A549 (cell line): ENCODE data around the gene RERE. TPM values are rescaled to one million over a fixed set of nuclear protein-coding genes. Genes with fewer than 3 reads are reported as not detected.

Experiments
- ATAC-seq, 2 experiments: fragments of 200-7000 bp in 1 of 2; fragments of >200 bp in 1 of 2; cut with Nextera tagmentation in 1 of 2; cut with Tn5 transposase in 1 of 2; 3 replicates each; pipeline versions ENCODE4 v1.8.0 to v1.9.1; 2018 to 2020; ENCODE audit warnings: mild to moderate bottlenecking in 1 of 2, moderate library complexity in 1 of 2
- CTCF ChIA-PET: fragments of 300-600 bp; sonication (Branson Sonifier 250); formaldehyde crosslinking; extraction: SDS; loops from one replicate; lab custom pipeline; 2021; ENCODE audit warnings: antibody characterized with exemption, inconsistent platforms; lab: Yijun Ruan, JAX
- POLR2A ChIA-PET: fragments of 350-600 bp; formaldehyde crosslinking; extraction: SDS; loops from one replicate; lab custom pipeline; 2021; ENCODE audit warnings: antibody characterized with exemption, inconsistent platforms; lab: Yijun Ruan, JAX
- DNase-seq, 2 experiments: peaks; one replicate each; pipeline versions ENCODE4 v3.0.0 to v3.0.0-alpha.2; 2011 to 2016; ENCODE audit warnings: low read depth in 1 of 2, low spot score in 1 of 2
- FAIRE-seq: peaks from 2 replicates; lab custom pipeline; 2011; peaks lifted over from hg19 to GRCh38; lab: Jason Lieb, UNC
- H3K27ac ChIP-seq, 2 experiments: fragments of >200 bp; sonication (Bioruptor Twin); formaldehyde crosslinking; 3 replicates each; pipeline ENCODE4 v1.5.1; 2016 to 2017
- H3K4me1 ChIP-seq: fragments of >200 bp; sonication (Bioruptor Twin); formaldehyde crosslinking; 3 replicates; pipeline ENCODE4 v1.6.1; 2016
- H3K4me2 ChIP-seq: fragments of >200 bp; sonication (Bioruptor Twin); formaldehyde crosslinking; 3 replicates; pipeline ENCODE4 v1.6.1; 2016
- H3K4me3 ChIP-seq: fragments of >200 bp; sonication (Bioruptor Twin); formaldehyde crosslinking; 3 replicates; pipeline ENCODE4 v1.5.1; 2016
- H3K9me3 ChIP-seq: fragments of >200 bp; sonication (Bioruptor Twin); formaldehyde crosslinking; 3 replicates; pipeline ENCODE4 v1.6.1; 2016
- ATOH8 ChIP-seq: fragments of 250-450 bp; sonication (Bioruptor Pico); IDR thresholded peaks from 2 replicates; pipeline ENCODE4 v1.5.0; 2020; ENCODE audit warnings: low read depth, mild to moderate bottlenecking, moderate library complexity
- CBX2 ChIP-seq: fragments of 200-600 bp; sonication (generic); IDR thresholded peaks from 2 replicates; pipeline ENCODE4 v1.6.1; 2016; ENCODE audit warnings: low read depth, mild to moderate bottlenecking, borderline replicate concordance
- CBX8 ChIP-seq: fragments of 200-600 bp; sonication (generic); IDR thresholded peaks from 2 replicates; pipeline ENCODE4 v1.6.1; 2016
- CEBPB ChIP-seq, 2 experiments: fragments of >200 bp in 1 of 2; sonication (Bioruptor Twin) in 1 of 2; formaldehyde crosslinking in 1 of 2; IDR thresholded peaks; 2 replicates each; pipeline ENCODE4 v1.6.1; 2012 to 2016
- CHD2 ChIP-seq: fragments of 150-350 bp; IDR thresholded peaks from 2 replicates; pipeline ENCODE4 v1.6.1; 2014; ENCODE audit warnings: low read length; ENCODE audit not compliant: partially characterized antibody
- ELK1 ChIP-seq: fragments of 150-350 bp; IDR thresholded peaks from 2 replicates; pipeline ENCODE4 v1.6.1; 2014; ENCODE audit warnings: low read depth, mild to moderate bottlenecking, low read length
- EP300 ChIP-seq, 2 experiments: fragments of >200 bp; sonication (Bioruptor Twin); formaldehyde crosslinking; IDR thresholded peaks; 2 replicates in 1 of 2; 3 replicates in 1 of 2; pipeline ENCODE4 v1.6.1; 2016 to 2017
- FOSL2 ChIP-seq, 2 experiments: fragments of 450-650 bp in 1 of 2; fragments of >200 bp in 1 of 2; sonication (Bioruptor Twin) in 1 of 2; formaldehyde crosslinking; IDR thresholded peaks; 2 replicates each; pipeline versions ENCODE4 v1.5.0 to v1.6.1; 2016 to 2020; ENCODE audit warnings: mild to moderate bottlenecking in 1 of 2, moderate library complexity in 1 of 2
- GATA3 ChIP-seq: IDR thresholded peaks from 2 replicates; pipeline ENCODE4 v1.6.1; 2012; ENCODE audit warnings: borderline replicate concordance
- HDAC2 ChIP-seq: fragments of 200-600 bp; sonication (generic); IDR thresholded peaks from 2 replicates; pipeline ENCODE4 v1.6.1; 2016
- HOXA7 ChIP-seq: fragments of 250-450 bp; sonication (Bioruptor Pico); IDR thresholded peaks from 2 replicates; pipeline ENCODE4 v1.5.0; 2020; ENCODE audit warnings: mild to moderate bottlenecking, moderate library complexity
- HOXB13 ChIP-seq: fragments of 250-450 bp; sonication (Bioruptor Pico); IDR thresholded peaks from 2 replicates; pipeline ENCODE4 v1.5.0; 2020; ENCODE audit warnings: low read depth, mild to moderate bottlenecking, moderate library complexity
- KDM5A ChIP-seq: fragments of 200-600 bp; sonication (generic); IDR thresholded peaks from 2 replicates; pipeline ENCODE4 v1.6.1; 2016; ENCODE audit warnings: antibody characterized with exemption, mild to moderate bottlenecking
- MAFK ChIP-seq: fragments of 450-650 bp; IDR thresholded peaks from 2 replicates; pipeline ENCODE4 v1.6.1; 2014; ENCODE audit not compliant: partially characterized antibody
- MYC ChIP-seq: IDR thresholded peaks from 2 replicates; pipeline ENCODE4 v1.6.1; 2012; ENCODE audit warnings: mild to moderate bottlenecking, inconsistent platforms, low read length, improper control_type of control experiment, borderline replicate concordance
- NPAS2 ChIP-seq: fragments of 250-450 bp; sonication (Bioruptor Pico); IDR thresholded peaks from 2 replicates; pipeline ENCODE4 v1.8.0; 2022; ENCODE audit warnings: mild to moderate bottlenecking, moderate library complexity, borderline replicate concordance
- PHF8 ChIP-seq: fragments of 200-600 bp; sonication (generic); IDR thresholded peaks from 2 replicates; pipeline ENCODE4 v1.6.1; 2016; ENCODE audit warnings: low read depth, mild to moderate bottlenecking, antibody characterized with exemption, moderate library complexity, borderline replicate concordance
- POLR2A ChIP-seq: IDR thresholded peaks from 2 replicates; pipeline ENCODE4 v1.6.1; 2012; ENCODE audit warnings: mild to moderate bottlenecking, low read length
- RAD21 ChIP-seq, 2 experiments: fragments of >200 bp in 1 of 2; sonication (Bioruptor Twin) in 1 of 2; formaldehyde crosslinking in 1 of 2; IDR thresholded peaks in 1 of 2; conservative IDR thresholded peaks in 1 of 2; 2 replicates in 1 of 2; 3 replicates in 1 of 2; pipeline ENCODE4 v1.6.1; 2012 to 2018; ENCODE audit warnings: inconsistent platforms in 1 of 2
- RARB ChIP-seq: fragments of 250-450 bp; sonication (Bioruptor Pico); IDR thresholded peaks from 2 replicates; pipeline ENCODE4 v1.8.0; 2021; ENCODE audit warnings: mild to moderate bottlenecking, moderate library complexity
- RCOR1 ChIP-seq: fragments of 150-350 bp; IDR thresholded peaks from 2 replicates; pipeline ENCODE4 v1.6.1; 2014; ENCODE audit warnings: antibody characterized with exemption, low read length, low read depth
- RFX5 ChIP-seq: fragments of 450-650 bp; IDR thresholded peaks from 2 replicates; pipeline ENCODE4 v1.7.1; 2014; ENCODE audit warnings: antibody characterized with exemption, mild to moderate bottlenecking, moderate library complexity
- TP53 ChIP-seq: fragments of 250-450 bp; sonication (Bioruptor Pico); IDR thresholded peaks from 2 replicates; pipeline ENCODE4 v1.5.0; 2021; ENCODE audit warnings: mild to moderate bottlenecking, moderate library complexity
- ZC3H11A ChIP-seq: fragments of 450-650 bp; IDR thresholded peaks from 2 replicates; pipeline ENCODE4 v1.6.1; 2014; ENCODE audit warnings: antibody characterized with exemption, mild to moderate bottlenecking
- ZNF302 ChIP-seq: fragments of 250-450 bp; sonication (Bioruptor Pico); IDR thresholded peaks from 2 replicates; pipeline ENCODE4 v1.9.0; 2021; ENCODE audit warnings: inconsistent platforms, mild to moderate bottlenecking, moderate library complexity
- ZSCAN20 ChIP-seq: fragments of 250-450 bp; sonication (Bioruptor Pico); IDR thresholded peaks from 2 replicates; pipeline ENCODE4 v1.8.0; 2022; ENCODE audit warnings: mild to moderate bottlenecking, moderate library complexity
- WGBS: methylation state at CpG from one replicate; pipeline ENCODE4 v1.1.6; 2017; ENCODE audit errors: missing lambda C conversion rate; 5-methylcytosine and 5-hydroxymethylcytosine counted together
- polyA plus RNA-seq, 4 experiments: library from polyadenylated mRNA; depleted of rRNA in 3 of 4; stranded (reverse); fragments of >200 nt; fragmentation: RNase III in 1 of 4; extraction: RNeasy Plus Mini Kit Qiagen cat#74134 plus additional on column Dnase treatment in 1 of 4; gene quantifications; 2 replicates in 3 of 4; 3 replicates in 1 of 4; pipeline ENCODE4 v1.2.3, GENCODE V29; 2011 to 2017
- TF ChIP-seq, protein P1 (sequence below): fragments of >200 bp; sonication (Bioruptor Twin); formaldehyde crosslinking; IDR thresholded peaks from 3 replicates; pipeline ENCODE4 v1.6.1; 2016
- TF ChIP-seq, protein P2 (sequence below): fragments of 450-650 bp; IDR thresholded peaks from 2 replicates; pipeline ENCODE4 v1.6.1; 2014; ENCODE audit warnings: antibody characterized with exemption

Gene RERE
- polyA plus RNA-seq, 2 of the 4 experiments (the other 2 are of a cell fraction): 12.6 to 28.6 TPM

DNA sequence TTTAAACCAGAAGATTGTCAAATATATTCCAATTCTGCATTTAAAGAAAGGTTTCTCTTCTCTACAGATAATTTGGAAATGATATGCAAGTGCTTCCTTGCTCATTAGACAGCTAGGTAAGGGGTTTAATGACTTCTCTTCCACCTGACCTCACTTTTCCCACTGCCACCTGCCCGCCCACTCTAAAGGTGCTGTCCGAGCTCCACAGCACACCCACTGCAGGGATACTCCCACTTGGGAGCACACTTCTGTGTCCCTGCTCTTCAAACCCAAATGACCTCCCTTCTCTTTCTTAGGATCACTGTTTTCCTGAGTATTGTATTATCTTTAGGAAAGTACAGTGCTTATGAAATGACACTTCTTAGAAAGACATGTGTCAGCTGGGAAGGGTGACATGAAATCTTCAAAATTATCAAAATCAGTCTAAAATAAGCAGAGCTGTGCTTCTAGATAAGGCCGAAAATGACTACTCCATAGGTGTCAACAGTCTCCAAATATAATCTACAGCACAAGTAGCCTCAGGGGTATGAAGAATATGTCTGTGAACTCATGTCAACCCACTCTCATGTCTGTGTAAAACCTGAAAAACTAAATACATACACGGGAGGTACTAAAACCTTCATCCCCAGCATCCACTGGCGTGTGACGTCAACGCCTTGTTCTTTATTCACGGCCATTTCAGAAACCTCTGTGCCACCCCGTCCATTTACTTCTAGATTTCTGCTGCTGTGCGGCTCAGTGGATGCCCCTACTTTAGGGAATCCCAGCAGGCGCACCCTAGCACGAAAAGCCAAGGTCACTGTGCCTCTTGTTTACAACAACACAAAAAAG is 428.5 kb downstream of the RERE start (continued):
- TF ChIP-seq ATOH8: no peak
- TF ChIP-seq, all 56 proteins: peak for 0

DNA sequence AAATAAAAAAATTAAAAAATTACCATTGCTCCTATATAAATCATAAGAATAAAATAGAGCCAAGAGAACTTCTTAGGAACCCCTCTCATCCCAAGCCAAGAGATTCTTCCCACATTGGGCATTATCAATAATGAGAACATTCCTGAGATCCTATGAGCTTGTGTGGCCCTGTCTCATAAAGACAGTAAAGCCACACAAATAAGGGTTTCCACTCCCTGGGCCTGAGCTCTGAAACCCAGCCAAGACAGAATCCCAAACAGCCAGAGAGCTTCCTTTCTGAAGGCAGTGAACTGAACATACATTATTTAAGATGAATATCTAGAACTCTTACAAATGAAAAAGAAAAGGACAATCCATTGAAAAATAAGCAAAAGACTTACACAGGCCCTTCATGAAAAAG is 431.2 kb downstream of the RERE start:
- Histone ChIP-seq H3K9me3 (no peaks in the 10 kb centered on the region), H3K4me3 (no peak overlapping the region), H3K4me1 (no peaks in the 10 kb centered on the region)
- FAIRE-seq: no peak
- no peak for DNase-seq
- no peak for TF ChIP-seq PHF8
- no peak for TF ChIP-seq ZSCAN20 (CRISPR knock-in tag)
- no peak for TF ChIP-seq GATA3
- no peak for TF ChIP-seq FOSL2 (IDR thresholded peaks at IDR 0.05)
- TF ChIP-seq FOSL2 (CRISPR knock-in tag; IDR thresholded peaks at IDR 0.05): no peak
- TF ChIP-seq, protein P1, sequence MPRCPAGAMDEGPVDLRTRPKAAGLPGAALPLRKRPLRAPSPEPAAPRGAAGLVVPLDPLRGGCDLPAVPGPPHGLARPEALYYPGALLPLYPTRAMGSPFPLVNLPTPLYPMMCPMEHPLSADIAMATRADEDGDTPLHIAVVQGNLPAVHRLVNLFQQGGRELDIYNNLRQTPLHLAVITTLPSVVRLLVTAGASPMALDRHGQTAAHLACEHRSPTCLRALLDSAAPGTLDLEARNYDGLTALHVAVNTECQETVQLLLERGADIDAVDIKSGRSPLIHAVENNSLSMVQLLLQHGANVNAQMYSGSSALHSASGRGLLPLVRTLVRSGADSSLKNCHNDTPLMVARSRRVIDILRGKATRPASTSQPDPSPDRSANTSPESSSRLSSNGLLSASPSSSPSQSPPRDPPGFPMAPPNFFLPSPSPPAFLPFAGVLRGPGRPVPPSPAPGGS: no peak
- no peak for TF ChIP-seq HOXB13 (CRISPR knock-in tag)
- TF ChIP-seq RFX5: no peak
- no peak for TF ChIP-seq RCOR1
- no peak for TF ChIP-seq ZC3H11A
- TF ChIP-seq ZNF302 (CRISPR knock-in tag): no peak
- TF ChIP-seq MAFK: no peak
- TF ChIP-seq RARB: no peak
- no peak for TF ChIP-seq CEBPB (IDR thresholded peaks at IDR 0.05)
- TF ChIP-seq TP53 (CRISPR knock-in tag): no peak
- TF ChIP-seq KDM5A: no peak
- no peak for TF ChIP-seq ELK1
- no peak for TF ChIP-seq POLR2A
- TF ChIP-seq, protein P2, sequence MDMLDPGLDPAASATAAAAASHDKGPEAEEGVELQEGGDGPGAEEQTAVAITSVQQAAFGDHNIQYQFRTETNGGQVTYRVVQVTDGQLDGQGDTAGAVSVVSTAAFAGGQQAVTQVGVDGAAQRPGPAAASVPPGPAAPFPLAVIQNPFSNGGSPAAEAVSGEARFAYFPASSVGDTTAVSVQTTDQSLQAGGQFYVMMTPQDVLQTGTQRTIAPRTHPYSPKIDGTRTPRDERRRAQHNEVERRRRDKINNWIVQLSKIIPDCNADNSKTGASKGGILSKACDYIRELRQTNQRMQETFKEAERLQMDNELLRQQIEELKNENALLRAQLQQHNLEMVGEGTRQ: no peak
- TF ChIP-seq EP300 (IDR thresholded peaks at IDR 0.05): no peak
- TF ChIP-seq, all 56 proteins: peak for 0
- ATAC-seq: no peak
- POLR2A ChIA-PET: no interaction called here
- CTCF ChIA-PET: interaction anchor here (0.9 to 1.4 kb wide), 2 partner anchors 9 to 16 kb away, joined by 3 to 6 read pairs; no protein-coding TSS in a partner anchor
- H3K4me2 ChIP-seq: no peak overlapping the region
- no peak overlapping the region for H3K27ac ChIP-seq

GRCh38 chr1:8384577-8384976 is 432.9 kb downstream of the RERE start:
- TF ChIP-seq MYC (no peak), HDAC2 (no peak), CBX8 (no peak), HOXA7 (no peak), NPAS2 (CRISPR knock-in tag) (no peak), CBX2 (no peak), TP53 (CRISPR knock-in tag) (no peak), RAD21 (conservative IDR thresholded peaks at IDR 0.05 in 1 of 2, IDR thresholded peaks at IDR 0.05 in 1 of 2) (no peak), EP300 (IDR thresholded peaks at IDR 0.05) (no peak), CHD2 (no peak)
- TF ChIP-seq, protein P1: no peak
- TF ChIP-seq, all 56 proteins: peak for 0
- POLR2A ChIA-PET: no interaction called here
- 93% methylated on average over 2 of the region's 2 CpGs for WGBS
- Histone ChIP-seq H3K4me2 (no peak overlapping the region), H3K4me1 (no peaks in the 10 kb centered on the region), H3K27ac (no peak overlapping the region), H3K9me3 (no peaks in the 10 kb centered on the region), H3K4me3 (no peak overlapping the region)
- ATAC-seq (no peak), FAIRE-seq (no peak), DNase-seq (no peak)
- CTCF ChIA-PET: interaction anchor here (0.8 to 1.1 kb wide), 3 partner anchors 13 to 59 kb away, joined by 3 to 4 read pairs (median 3); no protein-coding TSS in a partner anchor
